Lower leg skin (tissue), 3 donors: Measurements from ENCODE around the gene MAST4.

Experiments
- CTCF ChIP-seq, 3 donors: fragments of 450-650 bp; IDR thresholded peaks; one replicate each; pipeline ENCODE4 v1.5.1; 2016; ENCODE audit warnings: antibody characterized with exemption in 3 of 3, mild to moderate bottlenecking in 3 of 3, moderate library complexity in 2 of 3
- POLR2A ChIP-seq, 2 donors: fragments of 450-650 bp; IDR thresholded peaks; one replicate each; pipeline ENCODE4 v1.6.1; 2016 to 2017; ENCODE audit warnings: antibody characterized with exemption in 2 of 2, mild to moderate bottlenecking in 1 of 2, moderate library complexity in 1 of 2

GRCh38 chr5:67025457-67025856 lies 429.3 kb downstream of the MAST4 start:
- TF ChIP-seq POLR2A (IDR thresholded peaks at IDR 0.05) (no peak), CTCF (IDR thresholded peaks at IDR 0.05) (no peak)
